Measurements from ENCODE around the gene RFX4.

The RFX4 gene

DNA sequence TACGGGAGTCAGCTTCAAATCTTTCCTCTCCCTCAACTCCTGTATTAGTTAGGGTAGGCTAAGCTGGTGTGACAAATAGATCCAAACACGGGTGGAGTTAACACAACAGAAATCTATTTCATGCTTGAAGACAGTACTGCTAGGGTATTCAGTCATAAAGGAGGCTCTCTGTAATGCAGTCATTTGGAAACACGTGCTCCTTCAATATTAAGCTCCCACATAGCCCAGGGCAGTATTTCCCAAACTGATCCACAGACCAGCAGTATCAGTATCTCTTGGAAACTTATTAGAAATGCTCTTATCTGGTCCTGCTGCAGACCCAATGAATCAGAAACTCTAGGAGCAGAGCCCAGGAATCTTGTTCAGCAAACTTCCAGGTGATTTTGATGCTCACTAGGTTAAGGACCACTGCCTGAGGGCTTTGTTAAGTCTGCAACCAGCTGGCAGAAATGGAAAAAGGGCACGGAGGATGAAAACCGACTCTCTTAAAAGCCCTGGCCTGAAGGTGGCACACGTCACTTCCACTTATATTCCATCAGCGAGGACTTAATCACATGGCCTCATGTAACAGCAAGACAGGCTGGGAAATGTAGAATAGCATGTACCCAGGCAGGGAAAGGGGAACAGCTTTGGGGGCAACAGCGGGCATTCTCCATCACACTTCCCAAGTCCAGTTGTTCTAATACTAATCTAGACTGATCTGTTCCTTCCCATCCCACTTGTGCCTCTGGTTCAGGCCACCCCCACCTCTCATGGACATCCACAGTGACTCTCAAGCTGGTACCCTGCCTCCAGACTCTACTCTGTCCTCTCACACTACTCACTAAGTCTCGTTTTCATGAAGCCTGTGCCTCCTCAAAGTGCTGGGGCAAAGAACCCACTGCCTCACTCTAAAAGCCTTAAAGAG, 153.5 kb downstream of the RFX4 start:
- DNase-seq, result no peak

DNA sequence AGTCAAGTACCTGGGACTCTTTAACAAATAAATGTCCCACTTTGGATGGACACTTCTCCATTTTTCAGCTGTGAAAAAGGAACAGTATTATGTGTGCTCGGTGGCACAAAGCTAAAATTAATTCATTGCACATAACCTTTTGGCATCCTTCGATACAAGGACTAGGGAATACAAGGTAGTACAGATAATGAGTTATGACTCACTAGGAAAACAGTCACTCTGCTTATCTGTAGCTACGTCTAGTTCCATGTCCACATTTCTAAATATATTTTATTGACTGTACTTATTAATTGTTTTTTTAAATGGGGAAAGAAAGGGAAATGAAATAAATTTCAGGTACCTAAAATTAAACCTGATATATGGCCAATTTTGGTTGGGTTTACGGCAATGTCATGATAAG, 156.5 kb downstream of the RFX4 start:
- DNase-seq, result no peak

DNA sequence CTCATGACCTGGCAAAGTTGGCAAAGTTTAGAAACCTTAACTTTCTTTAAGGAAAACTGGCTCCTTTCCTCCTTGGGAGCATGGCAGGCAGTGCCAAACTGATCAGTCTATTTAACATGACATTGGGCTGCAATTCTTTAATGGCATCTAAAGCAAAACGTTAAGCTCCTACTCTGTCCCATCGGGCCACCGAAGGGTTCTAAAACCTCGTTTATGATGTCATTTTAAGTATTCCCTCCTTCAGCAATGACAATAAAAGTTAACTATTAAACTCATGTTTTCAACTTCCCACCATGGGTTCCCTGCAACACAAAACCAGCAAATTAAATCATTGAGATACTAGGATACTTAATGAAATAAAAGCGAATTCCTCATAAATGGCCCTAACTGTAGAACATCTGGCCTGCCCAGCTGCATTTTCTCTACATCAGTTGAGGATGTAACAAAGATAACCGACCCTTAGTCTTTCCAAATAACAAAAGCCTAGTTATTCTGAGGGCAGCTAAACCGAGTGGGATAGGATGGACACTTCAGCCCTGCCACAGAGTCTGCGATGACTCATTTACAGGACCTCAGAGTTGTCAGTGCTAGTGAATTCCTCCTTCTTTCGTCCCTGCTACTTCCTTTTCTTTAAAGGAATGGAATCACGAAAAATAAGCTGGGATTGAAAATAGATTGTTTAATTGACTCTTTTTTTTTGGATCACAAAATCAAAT, 157.2 kb downstream of the RFX4 start:
- DNase-seq, result no peak

DNA sequence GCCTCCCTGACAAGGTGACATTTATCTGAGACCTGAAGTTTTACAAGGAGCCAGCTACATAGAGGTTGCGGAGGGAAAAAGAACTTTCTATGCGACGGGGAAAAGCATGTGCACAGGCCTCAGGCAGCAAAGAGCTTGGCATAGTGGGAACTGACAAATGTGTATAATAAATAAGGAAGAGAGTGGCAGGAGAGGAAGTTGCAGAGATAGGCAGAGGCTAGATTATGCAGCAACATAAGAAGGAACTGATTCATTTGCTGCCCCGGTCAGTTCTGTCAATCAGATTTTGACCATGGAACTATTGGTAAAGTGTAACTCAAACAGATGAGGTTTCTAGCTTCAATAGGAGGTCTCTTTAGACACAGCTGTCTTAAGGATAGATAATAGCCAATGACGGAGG, 158.0 kb downstream of the RFX4 start:
- DNase-seq, result no peak

DNA sequence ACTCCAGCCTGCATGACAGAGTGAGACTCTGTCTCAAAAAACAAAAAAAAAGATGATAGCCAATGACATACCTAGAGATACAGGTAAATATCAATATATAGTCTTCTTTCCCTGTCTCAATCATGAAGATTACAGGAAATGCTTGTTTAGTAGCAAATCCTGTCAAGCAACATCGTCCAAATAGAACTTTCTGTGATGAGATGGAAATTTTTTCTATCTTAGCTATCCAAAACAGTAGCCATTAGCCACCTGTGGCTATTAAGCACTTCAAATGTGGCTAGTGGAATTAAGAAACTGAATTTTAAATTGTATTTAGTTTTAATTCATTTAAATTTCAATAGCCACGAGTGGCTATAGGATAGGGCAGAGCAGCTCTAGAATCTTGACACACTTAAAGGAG, 158.4 kb downstream of the RFX4 start:
- no peak for DNase-seq

DNA sequence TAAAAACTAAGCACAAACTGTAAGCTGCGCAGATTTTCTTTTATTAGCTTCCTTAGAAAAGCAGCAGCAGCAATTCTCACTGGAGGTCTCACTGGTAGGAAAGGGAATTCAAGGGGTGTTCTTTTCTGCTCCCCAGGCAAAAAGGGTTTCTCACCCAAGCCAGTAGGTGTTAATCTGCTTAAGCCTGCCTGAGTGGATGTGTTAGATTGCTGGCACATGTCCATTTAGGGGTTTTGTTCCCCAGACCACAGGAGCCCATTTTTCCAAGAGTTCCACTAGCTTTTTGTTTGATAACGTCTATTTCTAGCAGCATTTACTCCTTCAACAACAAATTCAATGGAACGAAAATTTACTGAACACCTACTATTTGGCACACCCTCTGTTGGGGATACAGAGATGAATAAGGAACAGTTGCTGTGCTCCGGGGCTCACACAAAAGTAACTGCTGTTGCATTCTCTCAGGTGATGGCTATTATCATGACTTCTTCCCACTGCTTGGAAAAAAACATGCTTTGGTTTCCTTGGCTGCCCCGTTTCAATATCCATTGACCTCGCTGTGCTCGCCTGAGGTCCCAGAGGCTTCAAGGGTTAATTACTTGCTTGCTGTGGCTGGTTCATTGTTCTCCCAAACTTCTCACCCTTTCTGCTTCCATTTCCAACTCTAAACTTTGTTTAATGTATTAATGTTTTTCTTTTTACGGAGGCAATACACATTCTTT, 160.6 kb downstream of the RFX4 start:
- no peak for DNase-seq

DNA sequence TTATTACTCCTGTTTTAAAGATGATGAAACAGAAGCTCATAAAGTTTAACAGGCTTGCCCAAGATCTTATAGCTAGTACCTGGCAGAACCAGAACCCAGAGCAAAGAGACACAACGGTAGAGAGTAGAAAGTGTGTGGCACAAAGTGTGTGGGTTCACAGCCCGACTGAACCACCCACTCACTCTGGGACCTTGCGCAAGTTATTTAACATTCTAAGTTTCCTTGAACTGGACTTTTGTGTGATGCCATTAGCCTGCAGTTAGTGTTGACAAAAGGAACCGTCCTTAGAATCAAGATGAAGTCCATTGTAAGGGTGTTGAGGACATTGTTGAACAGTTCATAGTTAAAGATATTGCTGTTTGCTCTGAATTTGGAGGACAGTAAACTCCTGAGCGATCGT, 161.8 kb downstream of the RFX4 start:
- no peak for DNase-seq

DNA sequence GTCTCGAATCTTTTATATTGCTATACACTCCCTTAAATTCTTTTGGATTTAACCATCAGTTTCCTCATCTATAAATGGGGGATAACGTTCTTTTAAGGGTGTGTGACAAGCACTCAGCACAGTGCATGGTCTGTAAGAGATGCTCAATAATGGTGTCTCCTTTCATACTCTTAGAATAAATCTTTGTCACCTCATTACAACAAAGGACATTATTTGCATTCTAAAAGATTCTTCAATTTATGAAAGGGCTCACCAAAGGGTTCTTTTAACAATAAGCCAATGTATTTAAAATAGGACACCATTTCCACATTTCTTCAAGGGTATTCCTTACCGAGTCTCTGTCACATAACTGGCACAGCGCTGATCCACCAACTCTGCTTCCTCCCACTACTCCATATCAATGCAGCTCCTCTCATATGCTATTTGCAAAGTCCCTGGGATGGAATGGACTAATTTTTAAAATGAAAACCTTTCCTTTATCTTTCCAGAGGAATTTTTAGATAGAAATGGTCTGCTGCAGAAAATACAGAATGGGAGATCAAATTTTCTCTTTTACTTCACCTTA, 162.5 kb downstream of the RFX4 start:
- DNase-seq, result no peak

DNA sequence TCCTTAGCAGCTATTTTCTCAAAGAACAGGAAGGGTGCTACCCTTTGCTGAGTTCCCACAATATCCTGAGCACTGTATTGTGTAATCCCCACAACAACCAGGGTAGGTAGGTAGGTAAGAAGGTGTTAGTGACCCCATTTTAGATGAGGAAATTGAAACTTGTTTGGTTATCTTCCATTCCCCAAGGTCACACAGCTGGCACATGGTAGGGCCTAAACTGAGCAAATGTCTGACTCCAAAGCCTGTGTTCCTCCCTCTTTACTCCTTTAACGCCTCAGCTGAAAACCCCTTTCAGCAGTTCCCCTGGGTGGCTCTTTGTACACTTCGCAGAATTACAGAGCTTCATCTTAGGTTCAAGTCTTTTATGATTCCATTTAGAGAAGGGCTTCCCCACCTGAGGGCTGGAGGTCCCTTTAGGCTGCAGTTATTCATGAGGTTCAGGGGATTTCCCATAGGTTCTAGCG, 165.2 kb downstream of the RFX4 start:
- DNase-seq, result peak; percentile 57

DNA sequence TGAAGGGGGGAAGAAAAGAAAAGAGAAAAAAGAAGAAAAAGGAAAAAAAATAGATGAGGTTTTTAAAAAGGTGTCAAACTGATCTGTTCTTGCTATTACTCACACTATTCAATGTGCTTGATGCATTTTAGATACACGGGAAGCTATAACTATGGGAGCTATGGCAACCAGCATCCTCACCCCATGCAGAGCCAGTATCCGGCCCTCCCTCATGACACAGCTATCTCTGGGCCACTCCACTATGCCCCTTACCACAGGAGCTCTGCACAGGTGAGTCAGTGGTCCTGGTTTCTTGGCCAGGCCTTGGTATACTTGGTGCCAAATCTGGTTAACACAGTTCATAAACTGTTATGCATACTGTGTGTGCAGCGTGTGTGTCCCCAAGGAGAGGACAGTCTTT, 167.7 kb downstream of the RFX4 start:
- DNase-seq, result no peak

DNA sequence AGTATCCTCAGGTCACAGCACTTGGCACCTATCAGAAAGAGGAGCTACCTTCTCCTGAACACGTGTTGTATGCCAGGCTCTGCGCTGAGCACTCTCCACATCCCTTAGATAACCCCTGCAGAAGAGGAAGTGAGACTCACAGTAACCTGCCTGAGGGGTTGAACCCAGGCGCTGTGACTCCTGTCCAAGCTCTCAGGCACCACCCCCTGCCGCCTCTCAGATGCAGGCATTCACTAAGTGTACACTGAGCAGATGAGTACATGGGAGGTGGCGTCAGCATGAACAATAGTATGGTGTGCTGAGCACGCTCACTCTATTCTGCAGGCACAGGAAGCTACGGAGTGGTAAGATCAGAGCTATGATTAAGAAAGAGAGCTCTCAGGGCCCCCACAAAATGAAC, 170.7 kb downstream of the RFX4 start:
- DNase-seq, result no peak

DNA sequence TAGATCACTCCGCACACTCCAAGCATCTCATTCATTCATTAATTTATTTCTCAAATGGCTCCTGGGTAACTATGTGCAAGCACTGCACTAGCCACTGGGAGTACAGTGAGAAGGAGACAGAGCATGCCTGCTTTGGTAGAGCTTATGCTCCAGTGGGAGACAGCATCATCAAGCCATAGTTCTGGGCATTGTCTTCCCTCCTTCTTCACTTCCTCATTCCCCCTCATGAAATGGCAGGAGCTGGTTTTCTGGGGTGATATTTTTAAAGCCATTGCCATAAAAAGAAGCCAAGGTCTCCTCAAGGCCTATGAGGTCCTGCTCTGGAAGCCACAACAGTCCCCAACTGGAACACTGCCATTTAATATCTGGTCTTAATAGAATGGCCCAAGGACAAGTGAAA, 171.5 kb downstream of the RFX4 start:
- no peak for DNase-seq

DNA sequence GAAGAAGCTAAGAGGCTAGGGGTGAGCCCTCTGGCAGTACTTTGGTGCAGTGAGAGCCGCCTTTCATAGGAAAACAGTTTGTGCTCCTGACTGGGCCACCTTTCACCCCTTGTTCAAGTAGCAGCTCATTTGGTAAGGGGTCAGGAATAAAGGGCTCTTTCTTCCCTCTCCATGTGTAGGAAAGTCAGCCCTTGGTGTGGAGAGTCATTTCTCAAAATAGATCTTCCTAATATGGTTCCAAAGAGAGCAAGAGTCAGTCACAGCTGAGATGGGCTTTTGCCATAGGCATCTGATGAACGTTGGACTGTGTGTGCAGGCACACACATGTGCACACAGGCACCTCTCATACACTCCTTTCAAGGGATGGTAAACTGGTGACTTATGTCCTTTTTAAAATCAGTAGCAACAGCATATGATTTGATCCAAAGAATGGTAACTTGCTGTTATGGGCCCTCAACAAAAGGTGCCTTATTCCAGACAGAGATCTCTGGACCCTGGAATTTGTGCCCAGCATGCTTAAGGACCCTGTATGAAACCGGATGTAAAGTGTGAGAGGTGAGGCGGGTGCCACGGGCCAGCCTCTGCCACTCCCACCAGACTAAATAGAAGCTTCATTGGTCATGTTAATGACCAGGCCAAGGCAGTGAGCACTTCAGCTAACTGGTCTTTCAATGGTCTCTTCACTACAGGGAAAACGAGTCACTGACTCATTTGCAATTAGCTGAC, 175.0 kb downstream of the RFX4 start:
- DNase-seq, result no peak

DNA sequence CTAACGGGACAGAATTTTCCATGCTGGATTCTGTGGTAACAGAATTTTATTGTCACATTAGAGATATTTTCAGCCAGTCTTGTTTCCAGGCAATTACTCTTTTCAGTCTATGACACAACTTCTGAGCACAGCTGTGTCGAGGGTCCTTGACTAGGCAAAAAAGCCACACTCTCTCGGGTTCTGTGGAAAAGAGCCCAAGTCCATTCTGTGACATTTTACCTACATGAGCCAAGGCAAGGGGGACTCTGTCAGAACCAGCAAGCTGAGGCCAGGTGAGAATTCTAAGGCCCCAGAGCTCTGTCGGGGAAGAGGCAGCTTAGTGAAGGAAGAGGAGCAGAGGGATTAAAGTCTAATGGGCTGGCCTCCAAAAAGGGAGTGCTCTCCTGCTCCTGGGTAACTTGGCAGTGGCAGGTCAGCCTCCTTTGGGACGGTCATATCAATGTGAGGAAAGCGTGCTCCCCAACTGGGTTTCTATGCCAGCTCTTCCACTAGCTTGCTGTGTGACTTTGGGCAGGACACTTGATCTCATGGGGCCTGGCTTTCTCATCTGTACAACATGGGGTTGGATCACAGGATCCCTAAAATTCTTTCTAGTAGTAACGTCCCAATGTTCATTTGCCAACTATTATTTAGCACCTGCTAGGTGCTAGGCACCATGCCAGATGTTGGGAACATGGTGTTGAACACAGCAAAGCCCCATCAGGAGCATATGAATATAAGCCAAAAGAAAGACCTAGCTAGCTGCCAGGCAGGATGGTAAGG, 175.7 kb downstream of the RFX4 start:
- DNase-seq, result no peak

DNA sequence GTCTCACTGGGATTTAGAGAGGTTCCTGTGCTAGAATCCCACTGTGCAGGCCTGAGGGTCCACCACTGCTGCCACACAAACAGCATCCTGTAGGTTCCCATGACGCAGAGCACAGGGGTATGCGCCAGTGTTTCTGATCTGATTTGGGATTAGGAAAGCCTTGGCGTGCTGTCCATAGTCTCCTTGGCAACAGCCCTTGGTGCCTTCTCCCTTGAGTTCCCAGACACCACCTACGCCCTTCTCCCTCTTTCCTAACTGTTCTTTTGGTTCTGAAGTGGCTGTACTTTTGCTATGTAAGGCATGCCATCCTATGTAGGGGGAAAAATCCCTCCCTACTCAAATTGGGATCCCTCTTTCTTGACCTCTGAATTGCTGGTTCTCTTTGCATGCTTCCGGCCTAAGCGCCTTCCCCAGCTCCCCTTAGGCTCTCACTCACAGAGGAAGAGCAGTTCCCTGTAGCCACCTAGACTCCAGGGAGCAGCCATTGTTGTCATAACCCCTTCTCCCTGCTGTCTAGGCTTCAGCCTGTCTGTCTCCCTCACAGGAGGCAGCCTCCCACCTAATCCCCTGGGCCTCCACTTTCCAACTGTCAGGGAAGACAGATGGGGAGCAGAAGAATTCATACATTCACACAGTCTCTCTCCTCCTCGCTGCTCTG, 176.9 kb downstream of the RFX4 start:
- DNase-seq, result peak; percentile 47

DNA sequence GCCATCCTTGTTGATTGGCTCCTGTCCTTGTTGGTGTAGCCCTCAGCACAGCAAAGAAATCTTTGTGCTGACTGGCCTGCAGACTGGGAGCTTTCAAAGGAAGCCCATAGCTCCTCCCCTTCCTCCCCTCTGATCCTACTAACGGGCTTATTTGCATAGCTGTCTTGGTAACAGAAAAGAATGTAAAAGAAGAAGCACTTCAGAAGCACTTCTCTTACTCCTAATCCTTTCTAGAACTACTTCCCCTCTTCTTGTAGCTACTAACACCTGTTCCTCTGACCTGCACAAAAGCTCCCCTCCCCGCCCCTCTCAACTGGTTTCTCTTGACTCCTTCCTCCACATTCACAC, 177.4 kb downstream of the RFX4 start:
- DNase-seq, result no peak

DNA sequence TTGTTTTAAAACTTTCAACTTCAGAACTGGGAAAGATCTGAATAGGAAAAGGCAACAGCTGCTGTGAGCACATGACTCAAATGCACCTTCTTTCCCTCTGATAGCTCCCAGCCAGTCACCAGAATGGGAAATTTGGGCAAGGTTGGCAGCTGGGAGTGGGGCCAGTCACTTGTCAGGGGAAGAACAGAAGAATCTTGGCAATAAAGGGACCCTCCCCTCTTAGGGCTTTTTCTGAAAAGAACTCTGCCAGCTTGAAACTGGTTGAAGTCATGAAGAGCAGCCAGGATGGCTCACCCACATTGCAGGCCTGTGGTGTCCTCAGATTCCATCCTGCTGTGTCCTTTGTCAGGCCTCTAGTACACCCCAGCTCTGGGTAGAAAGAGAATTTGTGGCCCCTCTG, 181.4 kb downstream of the RFX4 start:
- no peak for DNase-seq

DNA sequence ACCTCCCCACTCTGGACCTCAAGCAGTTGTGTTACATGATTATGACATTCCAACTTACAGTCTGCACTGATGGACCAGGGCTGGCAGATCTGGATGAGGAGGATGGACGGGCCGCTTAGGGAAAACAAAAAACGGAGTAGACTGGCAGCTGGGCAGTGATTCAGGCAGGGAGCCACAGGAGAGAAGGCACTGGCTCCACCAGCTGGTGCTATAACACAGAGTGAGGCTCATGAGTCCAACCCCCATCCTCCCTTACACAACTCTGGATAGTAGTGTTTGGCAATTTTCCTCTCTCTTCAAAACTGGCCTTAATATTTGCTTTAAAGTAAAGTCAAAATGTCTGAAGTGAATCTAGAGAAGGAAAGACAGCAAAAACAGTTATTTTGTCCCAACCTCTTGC, 181.9 kb downstream of the RFX4 start:
- DNase-seq, result no peak

DNA sequence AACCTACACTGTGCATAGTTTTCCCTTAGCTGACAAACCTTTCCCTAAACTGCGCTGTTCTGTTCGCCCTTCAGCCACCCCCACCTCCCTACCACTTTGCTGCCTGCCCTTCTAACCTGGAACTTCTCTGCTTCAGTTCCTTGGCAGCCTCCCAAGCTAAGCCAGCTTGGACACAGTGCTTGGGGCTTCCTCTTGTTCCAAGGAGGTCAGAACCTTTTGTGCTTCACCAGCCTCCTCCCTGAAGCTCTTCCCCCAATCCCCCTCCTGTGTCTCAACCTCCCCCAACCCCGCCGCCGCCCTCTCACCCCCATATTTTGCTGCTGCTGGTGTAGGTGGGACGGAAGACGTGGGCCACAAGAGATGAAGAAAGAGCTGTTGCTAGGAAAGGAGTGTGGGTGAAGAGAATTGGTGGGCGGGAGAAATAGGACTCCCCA, 183.6 kb downstream of the RFX4 start:
- peak; percentile 24 for DNase-seq

DNA sequence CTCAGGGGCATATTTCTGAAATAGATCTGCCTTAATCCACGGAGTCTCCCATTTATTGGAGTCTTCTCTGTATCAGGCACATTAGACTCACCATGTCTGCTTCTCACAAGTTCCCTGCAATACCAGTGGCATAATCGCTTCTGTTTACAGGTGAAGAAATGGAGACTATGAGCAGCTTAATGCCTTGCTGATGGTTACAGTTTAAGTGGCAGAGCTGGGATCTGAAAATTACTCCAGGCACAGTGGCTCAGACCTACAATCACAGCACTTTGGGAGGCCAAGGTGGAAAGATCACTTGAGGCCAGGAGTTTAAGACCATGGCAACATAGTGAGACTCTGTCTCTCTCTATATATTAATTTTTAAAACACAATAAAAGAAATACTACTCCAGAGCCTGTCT, 184.4 kb downstream of the RFX4 start:
- DNase-seq, result peak; percentile 16
